Measurements from ENCODE around the gene GALR2.

GALR2 gene

DNA sequence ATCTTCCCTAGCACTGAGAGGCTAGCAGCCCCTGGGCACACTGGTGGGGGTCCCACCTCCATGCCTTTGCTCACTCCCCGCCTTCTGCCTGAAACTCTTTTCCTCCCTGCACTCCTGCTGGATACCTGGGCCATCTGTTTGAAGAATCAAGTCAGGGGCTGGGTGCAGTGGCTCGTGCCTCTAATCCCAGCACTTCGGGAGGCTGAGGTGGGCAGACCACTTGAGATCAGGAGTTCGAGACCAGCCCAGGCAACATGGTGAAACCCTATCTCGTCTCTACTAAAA is 50.8 kb downstream of the GALR2 start:
- Mint-ChIP-seq H3K36me3 (ENCODE audit: low read depth) (no peaks in the 10 kb centered on the region), H3K4me1 (peaks cover 21% of the 10 kb centered on the region), H3K27me3 (ENCODE audit: low read depth, poor library complexity) (peaks cover 49% of the 10 kb centered on the region), H3K9me3 (no peaks in the 10 kb centered on the region), H3K4me3 (no peak overlapping the region), H3K27ac (no peak overlapping the region)
- no peak for DNase-seq
- TF ChIP-seq CTCF (IDR thresholded peaks at IDR 0.05): no peak

GRCh38 chr17:76125922-76126321 is 51.3 kb downstream of the GALR2 start:
- Mint-ChIP-seq H3K4me3 (no peak overlapping the region), H3K27me3 (ENCODE audit: low read depth, poor library complexity) (peaks cover 51% of the 10 kb centered on the region), H3K27ac (no peak overlapping the region), H3K4me1 (peaks cover 23% of the 10 kb centered on the region), H3K36me3 (ENCODE audit: low read depth) (no peaks in the 10 kb centered on the region), H3K9me3 (no peaks in the 10 kb centered on the region)
- DNase-seq: no peak
- no peak for TF ChIP-seq CTCF (IDR thresholded peaks at IDR 0.05)
